Activated naive CD8-positive, alpha-beta T cell treated with anti-CD3 and anti-CD28 coated beads, Interleukin-2, amount 50 U/mL, for 16 hours (primary cell): ENCODE data around the gene SOCS2.
"Not testable (repeated sequence)": the region's sequence is repeated elsewhere in the genome, so short reads cannot be mapped to it uniquely, and the experiment has no call there.

Experiments used
- DNase-seq: peaks from one replicate; pipeline ENCODE4 v3.0.0-alpha.2; 2020; ENCODE audit warnings: low read depth, low spot score

The SOCS2 gene

GRCh38 chr12:93593843-93594242 lies 21.4 kb downstream of the SOCS2 start:
- DNase-seq, result no peak

GRCh38 chr12:93594766-93595311 lies 22.4 kb downstream of the SOCS2 start:
- no peak for DNase-seq

GRCh38 chr12:93595351-93595750 lies 22.9 kb downstream of the SOCS2 start:
- DNase-seq, result no peak

GRCh38 chr12:93597608-93598007 lies 25.1 kb downstream of the SOCS2 start:
- DNase-seq, result no peak

GRCh38 chr12:93599192-93599591 lies 26.7 kb downstream of the SOCS2 start:
- no peak for DNase-seq

GRCh38 chr12:93601591-93601990 lies 29.1 kb downstream of the SOCS2 start:
- DNase-seq, result no peak

GRCh38 chr12:93602897-93603668 lies 30.6 kb downstream of the SOCS2 start:
- DNase-seq, result no peak

- no peak for DNase-seq
These were observed 31.3 kb downstream of the SOCS2 start for GRCh38 chr12:93603762-93604161.

- no peak for DNase-seq
These were observed 35.8 kb downstream of the SOCS2 start for GRCh38 chr12:93608313-93608712.

- no peak for DNase-seq
These were observed 37.1 kb downstream of the SOCS2 start for GRCh38 chr12:93609281-93610192.

GRCh38 chr12:93612776-93613175 lies 40.3 kb downstream of the SOCS2 start:
- no peak for DNase-seq

GRCh38 chr12:93614917-93615596 lies 42.6 kb downstream of the SOCS2 start:
- DNase-seq, result no peak

GRCh38 chr12:93616584-93617101 lies 44.2 kb downstream of the SOCS2 start:
- no peak for DNase-seq

GRCh38 chr12:93618891-93619410 lies 46.5 kb downstream of the SOCS2 start:
- no peak for DNase-seq

- DNase-seq, result no peak
These were observed 49.5 kb downstream of the SOCS2 start for GRCh38 chr12:93621986-93622385.

GRCh38 chr12:93622485-93622884 lies 50.0 kb downstream of the SOCS2 start:
- DNase-seq, result no peak

GRCh38 chr12:93624595-93625294 lies 52.3 kb downstream of the SOCS2 start:
- no peak for DNase-seq

- DNase-seq, result not testable (repeated sequence)
These were observed 52.8 kb downstream of the SOCS2 start for GRCh38 chr12:93625295-93625645.

GRCh38 chr12:93626160-93626559 lies 53.7 kb downstream of the SOCS2 start:
- DNase-seq, result no peak
